ENCODE data around the gene IGLL1.
"Not testable (repeated sequence)": the region's sequence is repeated elsewhere in the genome, so short reads cannot be mapped to it uniquely, and the experiment has no call there.

The IGLL1 gene

DNA sequence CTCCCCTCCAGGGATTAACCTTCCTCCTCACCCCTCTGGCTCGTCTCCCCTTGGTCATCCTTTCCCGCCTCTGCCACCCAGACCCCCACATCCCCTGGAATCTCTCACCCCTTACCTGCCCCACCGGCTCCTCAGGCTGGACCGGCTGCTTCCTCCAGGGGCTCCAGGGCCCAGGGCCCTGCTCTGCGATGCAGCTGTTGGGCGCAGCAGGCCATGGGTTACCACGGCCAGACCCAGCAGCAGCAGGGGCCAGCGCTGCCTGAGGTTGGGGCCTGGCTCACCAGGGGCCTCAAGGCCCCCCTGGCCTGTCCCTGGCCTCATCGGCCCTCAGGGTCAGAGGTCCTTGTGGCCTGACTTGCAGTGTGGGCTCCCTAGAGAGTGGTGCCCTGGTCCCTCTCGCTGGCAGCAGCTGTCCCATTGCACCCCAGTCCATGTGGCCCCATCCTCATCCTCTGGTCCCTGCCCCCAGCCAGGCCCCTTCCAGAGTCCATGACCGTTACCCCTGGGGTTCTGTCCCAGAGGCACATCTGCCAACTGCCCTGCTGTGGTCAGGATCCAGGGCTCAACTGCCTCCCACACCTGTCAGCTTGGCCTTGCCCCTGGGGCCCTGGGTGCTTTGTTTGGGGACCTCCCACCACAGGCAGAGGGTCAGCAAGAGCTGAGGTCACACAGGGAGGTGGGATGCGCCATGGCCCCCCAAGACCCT is at the start of gene IGLL1:
IGLL1 (minus strand) TSS at position 421 of the 706 bp plus-strand sequence; CDS start at position 321, 100 bp downstream.
- DNase-seq (ENCODE audit: low read depth): no peak

DNA sequence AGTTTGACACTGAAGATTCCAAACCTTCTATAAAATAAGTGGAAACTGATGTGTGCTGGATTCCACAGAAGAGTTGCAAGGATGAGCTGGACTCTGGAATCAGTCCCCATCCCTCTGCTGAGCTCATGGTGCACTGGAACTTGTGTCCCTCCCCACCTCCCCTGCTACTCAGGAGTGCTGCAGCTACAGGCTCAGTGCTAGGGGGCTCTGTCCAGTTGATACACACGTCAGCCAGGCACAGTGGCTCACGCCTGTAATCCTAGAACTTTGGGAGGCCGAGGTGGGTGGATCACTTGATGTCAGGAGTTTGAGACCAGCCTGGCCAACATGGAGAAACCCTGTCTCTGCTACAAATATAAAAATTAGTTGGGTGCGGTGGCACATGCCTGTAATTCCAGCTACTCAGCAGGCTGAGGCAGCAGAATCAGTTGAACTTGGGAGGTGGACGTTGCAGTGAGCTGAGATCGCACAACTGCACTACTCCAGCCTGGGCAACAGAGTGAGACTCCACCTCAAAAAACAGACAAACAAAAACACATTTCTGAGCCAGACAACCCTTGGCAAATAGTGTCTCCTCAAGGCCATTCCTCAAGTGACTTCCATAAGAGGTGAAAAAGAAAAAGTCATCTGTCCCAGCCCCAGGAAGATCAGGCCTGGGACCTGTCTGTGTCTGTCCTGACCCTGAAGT is 48.1 kb upstream of the IGLL1 start:
- DNase-seq (ENCODE audit: low read depth): not testable (repeated sequence)

DNA sequence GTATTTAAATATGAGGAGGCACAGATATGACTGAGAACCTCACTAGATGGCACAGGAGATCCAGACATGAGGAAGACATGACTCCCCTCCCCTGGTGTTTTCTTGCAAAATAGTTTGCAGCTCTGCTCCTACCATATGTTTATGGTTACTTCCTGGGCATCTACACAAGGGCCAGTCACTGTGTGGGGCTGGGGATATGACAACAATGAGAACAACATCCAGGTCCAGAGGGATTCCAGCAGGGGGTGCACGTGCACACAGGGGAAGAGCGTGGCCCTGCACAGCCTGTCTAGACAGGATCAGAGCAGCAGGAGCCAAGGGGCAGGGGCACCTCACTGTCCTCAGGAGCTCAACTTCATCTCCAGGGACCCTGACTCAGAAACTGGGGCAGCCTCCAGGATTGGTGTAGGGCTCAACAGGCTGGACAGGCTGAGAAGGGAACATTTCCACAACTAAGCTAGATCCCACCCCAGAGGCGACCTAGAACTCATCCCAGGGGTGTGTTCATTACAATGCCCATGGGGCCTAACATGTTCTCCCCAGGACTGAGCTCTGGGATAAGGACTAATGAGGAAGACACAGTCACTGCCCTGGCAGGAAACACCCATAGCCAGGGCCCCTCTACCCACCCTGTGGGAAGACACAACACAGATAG is 47.4 kb upstream of the IGLL1 start:
- DNase-seq (ENCODE audit: low read depth): peak; percentile 38

DNA sequence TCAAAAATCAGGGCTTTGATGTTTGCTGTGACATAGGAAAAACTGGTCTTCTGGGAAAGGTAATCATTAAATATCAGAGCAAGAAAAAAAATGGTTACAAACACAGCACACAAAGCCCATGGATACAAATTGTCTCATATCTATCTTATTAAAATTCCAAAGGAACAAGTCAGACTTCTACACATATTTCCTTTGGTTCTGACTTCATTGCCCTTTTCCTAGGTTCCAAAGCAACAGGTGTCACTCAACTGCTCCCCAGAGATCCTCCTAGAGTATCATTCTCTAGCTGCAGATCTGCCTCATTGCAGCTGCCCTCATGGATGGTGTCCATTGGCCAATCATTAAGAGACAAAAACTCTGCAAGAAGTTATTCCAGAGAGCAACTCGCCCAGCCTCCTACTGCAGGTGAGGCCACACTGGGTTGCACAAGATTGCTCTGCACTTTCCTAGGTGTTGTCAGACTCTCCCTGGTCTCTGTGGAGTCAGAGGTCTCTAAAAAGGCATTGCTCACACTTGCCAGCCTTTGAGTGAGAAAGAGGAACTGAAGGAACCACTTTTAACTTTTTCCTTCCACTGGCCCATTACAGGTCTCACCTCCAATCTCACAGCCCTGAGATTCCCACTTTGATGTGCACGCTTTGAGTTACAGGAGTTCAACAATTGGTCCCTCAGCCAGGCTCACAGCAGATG is 46.3 kb upstream of the IGLL1 start:
- no peak for DNase-seq (ENCODE audit: low read depth)

DNA sequence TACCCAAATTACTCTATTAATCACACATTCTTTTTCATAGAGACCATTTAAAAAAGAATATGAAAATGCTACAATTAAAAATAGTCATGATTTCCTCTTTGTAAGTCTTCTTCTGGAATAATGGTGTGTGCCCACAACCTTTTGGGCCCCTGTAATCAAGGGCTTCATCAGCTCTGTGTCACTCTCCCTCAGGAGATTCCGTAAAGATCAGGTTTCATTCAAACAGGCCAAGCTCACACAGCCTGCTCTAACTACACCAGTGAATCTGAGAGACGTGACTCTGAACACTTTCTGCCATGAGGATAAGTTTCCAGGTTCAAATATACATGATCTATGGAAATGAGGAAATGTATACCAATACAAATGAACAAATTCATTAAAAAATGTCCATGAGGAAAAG is 42.5 kb upstream of the IGLL1 start:
- DNase-seq (ENCODE audit: low read depth): no peak

DNA sequence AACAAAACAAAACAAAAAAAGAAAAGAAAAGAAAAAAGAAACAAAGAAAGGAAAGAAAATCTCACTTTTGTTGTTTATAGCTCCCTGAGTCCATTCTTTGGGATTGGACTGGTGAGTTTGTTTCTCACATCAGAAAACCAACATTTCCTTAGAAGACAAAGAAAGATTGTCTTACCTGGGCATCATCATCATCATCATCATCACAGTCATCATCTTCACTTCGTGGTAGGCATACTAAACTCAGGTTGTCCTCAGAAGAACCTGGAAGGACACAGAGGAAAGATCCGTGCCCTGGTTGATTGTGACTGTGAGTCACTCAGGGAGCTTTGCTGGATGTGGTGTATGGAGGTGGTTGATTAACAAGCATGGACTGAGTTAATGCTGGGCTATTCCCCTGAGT is 41.8 kb upstream of the IGLL1 start:
- not testable (repeated sequence) for DNase-seq (ENCODE audit: low read depth)

DNA sequence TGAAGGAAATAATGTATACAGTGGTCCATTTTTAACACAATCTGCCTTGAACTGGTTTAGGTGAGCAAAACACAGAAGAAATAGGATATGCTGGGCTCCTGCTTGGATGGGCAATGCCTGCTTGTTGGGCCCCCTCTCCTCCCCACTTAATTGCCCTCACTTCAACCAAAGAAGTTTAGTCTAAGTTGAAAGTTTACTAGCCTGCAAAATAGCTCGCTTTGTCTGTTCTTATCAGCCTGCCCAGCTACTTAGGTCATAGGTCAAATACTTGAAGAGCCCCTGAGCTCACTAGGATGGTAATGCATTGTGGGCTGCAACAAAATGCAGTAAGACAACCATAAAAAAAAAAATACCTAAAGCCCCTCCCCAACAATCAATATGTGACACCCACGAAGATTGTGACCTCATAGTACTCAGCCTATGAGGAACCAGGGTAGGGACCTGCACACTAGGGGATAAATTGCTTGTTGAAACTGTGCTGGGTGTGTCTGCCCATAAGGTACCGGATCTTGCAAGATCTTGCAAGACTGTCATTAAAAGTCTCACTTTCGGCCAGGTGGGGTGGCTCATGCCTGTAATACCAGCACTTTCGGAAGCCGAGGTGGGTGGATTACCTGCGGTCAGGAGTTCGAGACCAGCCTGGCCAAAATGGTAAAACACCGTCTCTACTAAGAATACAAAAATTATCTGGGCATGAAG is 41.1 kb upstream of the IGLL1 start:
- DNase-seq (ENCODE audit: low read depth): no peak

DNA sequence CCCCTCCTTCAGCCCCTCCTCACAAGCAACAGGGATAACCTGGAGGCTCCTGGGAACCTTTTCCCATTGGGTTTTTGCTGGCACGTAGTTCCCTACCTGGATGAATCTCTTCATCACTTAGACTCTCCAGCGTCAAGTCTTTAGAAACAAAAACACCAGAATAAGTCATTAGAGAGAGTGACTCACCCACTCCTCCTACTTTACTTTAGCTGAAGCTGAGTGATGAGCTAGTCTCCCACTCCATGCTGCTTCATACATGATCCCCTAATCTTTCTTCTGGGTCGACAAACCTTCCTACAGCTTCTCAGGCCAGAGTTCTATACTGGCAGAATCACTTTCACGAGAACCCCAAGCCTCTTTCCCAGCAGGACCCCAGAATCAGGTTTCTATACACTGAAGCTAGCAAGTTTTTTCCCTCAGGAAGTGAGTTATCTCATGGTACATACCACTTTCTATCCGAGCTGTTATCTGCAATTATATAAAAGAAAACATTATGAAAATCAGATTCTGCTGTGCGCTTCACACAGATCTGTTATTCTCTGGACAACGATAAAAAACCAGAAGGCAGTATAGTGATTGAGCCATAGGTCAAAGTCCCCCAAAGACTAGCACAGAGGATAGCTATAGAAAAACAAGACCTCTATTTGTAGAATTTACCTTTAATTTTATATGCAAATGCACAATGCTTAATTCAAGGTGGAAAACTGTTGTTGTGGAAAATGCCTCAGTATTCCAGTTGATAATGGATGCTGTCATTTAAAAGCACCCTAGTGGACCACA is 33.3 kb upstream of the IGLL1 start:
- DNase-seq (ENCODE audit: low read depth): peak; percentile 17

DNA sequence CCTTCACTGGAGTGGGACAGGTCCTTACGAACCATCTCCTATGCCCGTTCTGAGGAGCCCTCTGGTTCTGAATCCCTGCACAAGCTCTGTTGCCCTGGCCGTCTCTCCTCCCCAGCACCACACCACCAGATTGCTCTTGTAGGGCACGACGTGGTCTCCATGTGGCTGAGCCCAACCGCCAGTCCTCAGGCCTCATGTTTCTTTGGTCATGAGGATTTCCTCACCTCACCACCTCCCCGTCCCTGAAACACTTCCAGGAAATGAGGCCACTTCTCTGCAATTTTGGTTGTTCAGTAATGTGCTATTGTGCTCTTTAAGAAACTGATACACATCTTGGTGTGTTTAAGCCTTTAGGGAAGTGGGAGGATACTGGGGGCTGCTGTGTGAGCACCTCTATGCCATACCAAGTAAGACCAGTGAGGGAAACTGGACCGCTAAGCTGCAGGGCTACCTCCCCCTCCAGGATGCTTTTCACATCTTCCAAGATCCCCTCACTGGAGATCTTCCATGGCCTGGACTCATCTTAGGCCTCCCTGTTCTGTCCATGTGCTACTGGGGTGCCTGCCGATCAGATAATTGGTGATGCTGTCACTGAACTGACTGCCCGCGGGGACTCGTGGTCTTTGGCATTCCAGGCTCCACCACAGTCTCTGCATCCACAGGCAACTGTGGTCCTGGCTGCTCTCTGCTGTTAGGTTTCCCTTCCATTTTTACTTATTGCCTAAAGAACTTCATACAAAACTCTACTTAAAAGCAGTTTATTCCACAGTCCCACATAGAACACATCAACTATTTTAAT is 30.1 kb upstream of the IGLL1 start:
- DNase-seq (ENCODE audit: low read depth): no peak

DNA sequence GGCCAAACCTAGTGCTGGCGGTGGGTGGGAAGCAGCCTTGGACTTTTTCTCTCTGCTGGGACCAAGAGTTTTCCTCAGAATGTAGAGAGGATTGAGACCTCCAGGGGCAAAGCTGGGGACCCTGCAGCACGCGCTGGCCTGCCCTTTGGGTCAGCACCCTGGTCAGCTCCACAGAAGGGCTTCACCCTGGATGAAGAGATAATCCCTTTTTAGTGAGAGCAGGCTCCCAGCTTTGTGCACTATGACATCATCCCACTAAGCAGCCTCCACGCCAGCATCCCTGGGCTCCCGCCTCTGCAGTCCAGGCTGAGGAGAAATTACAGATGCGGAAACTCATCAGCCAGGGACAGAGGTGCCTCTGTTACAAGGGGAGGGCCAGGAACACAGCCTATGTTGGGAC is 28.5 kb upstream of the IGLL1 start:
- DNase-seq (ENCODE audit: low read depth): peak; percentile 29

DNA sequence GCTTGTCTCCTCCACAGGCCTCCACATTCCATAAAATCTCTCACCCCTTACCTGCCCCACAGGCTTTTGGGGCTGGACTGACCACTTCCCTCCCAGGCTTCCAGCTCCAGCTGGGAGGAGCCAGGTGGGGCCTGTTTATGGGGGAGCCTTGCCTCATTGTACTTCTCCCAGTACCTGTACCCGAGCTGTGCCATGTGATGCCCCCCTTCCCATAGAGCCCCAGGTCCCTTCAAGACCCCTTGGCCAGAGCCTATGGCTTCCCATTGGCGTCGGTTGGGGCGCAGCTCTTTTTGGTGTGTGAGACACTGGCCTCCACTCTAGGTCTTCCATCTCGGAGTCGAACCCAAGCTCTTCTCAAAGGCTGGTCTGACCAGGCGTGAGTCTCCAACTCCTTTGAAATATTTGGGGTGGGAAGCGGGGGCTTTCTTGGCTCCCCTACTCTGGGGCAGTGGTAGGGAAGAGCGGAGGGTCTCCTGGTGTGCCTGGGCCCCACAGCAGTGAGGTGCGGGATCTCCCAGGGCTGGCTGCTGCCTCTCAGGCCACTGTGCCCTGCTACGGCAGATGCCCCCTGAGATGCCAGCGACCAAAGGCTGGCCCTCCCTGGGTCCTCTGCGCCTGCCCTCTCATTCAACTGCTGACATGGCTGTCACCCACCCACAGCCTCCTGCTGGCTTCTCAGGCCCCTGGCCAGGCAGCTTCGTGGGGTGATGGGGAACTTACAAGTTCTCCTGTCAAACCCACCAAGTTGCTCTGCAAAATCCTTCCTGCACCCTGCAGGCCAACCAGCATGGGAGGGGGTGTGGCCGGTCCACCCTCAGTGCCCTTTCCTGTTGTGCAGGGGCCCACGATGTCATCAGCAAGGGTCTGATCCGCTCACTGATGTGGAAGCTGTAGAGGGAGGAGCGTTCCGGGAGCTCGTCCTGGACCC is 26.4 kb upstream of the IGLL1 start:
- no peak for DNase-seq (ENCODE audit: low read depth)

DNA sequence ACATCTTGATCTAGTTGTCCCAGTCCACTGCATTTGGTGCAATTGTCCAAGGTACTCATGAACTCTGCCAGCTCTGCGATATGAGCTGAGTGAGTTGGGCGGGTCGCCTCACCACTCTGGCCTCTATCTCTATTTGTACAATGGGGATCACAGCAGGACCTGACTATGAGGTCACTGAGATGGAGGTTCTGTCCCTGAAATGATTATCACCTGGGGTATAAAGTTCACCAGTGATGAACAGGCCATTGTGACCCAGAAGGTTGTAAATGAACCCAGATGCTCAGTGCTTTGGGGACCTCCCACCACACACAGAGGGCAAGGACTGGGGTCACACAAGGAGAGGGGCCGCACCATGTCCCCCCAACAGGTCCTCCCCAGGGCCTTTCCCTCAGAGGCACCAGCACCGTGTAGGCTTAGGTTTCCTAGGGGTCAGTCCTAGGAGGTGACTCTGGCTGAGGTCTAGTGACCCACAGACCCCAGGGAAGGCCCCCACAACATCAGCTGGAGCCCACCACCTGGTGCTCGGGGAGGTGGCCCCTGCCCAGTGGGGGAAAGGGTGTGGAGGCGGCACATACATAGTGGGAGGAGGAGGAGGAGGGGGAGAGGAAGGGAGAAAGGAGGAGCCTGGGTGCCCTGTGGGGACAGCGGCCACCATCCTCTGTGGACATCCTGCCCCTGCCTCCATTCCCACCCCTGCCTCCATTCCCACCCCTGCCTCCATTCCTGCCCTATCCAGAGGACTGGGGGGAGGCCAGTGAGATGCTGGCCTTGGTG is 25.0 kb upstream of the IGLL1 start:
- no peak for DNase-seq (ENCODE audit: low read depth)

DNA sequence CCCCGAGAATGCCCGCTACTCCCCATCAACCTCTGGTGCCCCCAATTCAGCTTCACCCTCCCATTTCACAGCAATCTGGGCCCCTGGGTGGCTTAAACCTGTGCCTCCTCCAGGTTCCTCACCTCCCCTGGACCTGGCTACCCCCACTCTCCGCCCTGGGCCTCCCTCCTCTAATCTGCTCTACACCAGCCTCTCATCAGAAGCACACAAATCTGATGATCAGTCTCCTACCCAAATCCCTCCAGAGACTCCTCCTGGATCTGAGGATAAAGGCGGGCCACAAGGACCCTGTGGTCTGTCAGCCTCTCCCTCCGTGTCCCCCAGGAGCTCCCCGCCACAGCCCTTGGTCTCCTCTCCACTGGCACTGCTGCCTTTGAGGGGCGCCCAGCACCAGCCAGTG is 23.2 kb upstream of the IGLL1 start:
- DNase-seq (ENCODE audit: low read depth): no peak

DNA sequence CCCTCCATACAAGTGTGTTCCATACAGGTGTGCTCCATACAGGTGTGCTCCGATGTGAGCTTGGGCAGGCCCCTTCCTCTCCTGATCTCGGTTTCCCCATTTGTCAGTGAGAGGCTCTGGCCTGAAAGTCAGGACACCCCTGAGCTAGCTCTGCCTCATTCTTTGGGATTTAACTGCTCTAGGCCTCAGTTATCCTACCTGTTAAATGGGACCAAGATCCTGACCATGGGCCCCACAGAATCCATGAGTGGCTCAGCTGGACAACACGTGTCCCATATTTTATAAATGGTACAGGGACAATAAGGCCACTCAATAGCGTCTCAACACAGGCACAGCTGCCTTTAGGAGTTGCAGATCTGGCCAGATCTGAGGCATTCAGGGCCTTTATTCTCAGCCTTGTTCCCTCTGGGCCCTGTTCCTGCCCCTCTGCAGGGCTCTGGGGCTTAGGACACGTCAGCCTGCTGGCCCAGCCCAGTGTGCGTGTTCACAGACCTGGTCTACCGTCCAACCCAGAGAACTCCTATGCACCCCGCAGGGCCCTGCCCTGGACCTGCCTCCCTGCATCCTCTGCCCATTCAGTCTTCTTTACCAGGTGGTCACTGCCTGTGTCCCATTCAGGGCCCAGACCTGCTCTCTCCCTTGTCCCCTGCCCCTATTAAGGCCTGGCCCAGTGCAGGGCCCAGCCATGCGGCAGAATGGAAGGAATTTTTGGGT is 18.9 kb upstream of the IGLL1 start:
- DNase-seq (ENCODE audit: low read depth): no peak

DNA sequence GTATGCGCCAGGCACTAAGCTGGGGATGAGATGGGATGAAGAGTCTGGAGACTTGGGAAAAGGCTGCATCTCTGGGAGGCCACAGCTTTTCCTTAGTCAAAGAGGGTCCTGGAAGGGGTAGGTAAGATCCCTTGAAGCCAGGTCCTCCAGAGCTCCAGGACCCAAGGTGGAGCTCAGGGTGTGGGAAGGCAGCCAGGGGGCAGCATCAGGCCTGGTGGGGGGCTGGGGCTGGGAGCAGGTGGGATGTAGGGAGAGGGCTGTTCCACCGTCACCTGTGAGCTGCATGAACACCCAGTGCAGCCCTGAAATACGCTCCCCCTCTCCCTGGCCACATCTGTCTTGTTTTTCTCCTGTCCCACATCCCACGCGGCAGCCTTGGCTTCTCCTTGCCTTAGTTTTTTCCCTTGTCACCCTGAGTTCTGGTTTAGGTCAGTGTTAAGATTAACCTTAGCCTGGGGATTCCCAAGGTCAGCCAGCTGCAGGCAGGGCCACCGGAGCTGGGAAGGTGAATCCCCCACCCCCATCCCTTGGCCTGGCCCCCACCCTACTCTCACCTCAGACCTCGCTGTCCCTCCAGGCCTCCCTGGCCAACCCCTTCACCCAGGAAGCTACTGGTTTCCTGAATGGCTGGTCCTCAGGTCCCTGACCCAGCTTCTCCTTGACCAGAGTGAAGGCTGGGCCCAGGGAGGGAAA is 17.6 kb upstream of the IGLL1 start:
- DNase-seq (ENCODE audit: low read depth): not testable (repeated sequence)

DNA sequence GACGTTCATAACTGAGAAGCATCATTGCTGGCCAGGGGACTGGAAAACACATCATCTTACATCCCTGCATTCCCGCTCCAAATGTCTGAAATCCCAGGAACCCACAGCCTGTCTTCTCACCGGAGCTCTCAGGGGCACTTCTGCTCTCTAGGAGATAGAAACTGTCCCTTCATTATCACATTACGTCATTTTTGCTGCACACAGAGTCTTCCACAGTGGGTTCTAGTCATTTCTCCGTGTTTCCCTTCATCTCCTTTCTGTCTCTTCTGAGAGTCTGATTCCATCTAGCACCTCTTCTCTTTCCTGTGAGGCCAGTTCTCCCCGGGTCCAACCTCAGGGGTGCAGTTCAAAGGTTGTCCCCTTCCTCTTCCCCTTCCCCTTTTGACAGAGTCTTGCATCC is 15.8 kb upstream of the IGLL1 start:
- DNase-seq (ENCODE audit: low read depth): not testable (repeated sequence)

DNA sequence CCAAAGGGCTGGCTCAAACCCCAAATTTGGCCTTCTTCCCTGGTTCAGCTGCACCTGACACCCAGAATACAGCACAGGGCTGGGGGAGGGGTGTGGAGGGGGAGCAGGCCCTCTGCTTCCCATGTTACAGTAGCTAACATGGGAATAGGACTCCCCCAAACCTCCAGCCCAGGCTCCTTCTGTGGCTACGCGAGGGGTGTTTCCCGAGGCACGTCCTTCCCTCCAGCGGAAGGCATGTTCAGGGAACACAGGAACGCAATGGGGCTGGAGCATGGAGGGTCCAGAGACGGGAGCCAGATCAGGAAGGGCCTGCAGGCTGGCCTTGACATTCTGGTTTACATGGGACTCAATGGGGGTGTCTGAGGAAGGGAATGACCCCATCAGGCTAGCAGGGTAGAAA is 11.8 kb upstream of the IGLL1 start:
- DNase-seq (ENCODE audit: low read depth): no peak

Measured in ELR (cell line).